GM18498 (cell line): ENCODE data around the gene SLC25A27.
A peak's percentile ranks its signal among the peaks of the same experiment; 100 is the strongest.

Experiments
- ATAC-seq: cut with Tn5 transposase; IDR thresholded peaks from one replicate; pipeline ENCODE4 v1.9.1; 2021; ENCODE audit warnings: mild to moderate bottlenecking, moderate library complexity; ENCODE audit not compliant: unreplicated experiment

SLC25A27 gene

DNA sequence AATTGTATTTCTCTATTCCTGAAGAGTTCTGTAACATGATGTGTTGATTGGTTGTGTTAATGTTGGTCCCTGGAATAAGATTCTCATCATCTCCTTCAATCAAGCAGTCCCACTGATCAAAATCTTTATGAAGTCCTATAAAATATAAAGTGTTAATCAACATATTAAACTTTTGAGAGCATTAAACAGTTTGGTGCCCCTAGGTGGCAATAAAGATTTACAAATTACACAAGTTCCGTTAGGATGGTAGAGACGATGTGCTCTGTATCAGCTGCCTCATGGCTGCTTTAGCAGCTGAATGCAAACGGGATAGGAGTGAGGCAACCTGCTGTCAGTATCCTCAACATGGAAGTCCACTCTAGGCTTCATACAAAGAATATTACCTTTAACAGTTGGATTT lies 51.8 kb downstream of the SLC25A27 start:
- ATAC-seq: no peak

DNA sequence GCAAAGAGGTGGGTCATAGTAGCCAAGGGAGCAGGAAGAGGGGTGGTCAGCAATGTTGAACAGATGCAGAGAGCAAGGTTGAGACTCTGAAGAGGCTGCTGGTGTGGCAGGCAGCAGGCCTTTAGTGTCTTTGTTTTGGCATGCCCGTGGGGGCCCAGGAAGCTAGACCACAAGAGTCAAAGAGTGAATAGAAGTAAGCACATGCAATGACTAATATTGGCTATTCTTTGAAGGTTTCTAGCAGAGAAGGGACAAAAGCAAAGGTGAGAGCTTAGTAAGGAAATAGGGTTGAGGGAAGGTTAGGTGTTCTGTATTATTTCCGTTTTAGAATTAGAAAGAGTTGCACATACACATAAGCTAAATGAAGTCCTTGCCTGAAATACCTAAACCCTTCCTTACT lies 53.7 kb downstream of the SLC25A27 start:
- ATAC-seq: peak; percentile 43

DNA sequence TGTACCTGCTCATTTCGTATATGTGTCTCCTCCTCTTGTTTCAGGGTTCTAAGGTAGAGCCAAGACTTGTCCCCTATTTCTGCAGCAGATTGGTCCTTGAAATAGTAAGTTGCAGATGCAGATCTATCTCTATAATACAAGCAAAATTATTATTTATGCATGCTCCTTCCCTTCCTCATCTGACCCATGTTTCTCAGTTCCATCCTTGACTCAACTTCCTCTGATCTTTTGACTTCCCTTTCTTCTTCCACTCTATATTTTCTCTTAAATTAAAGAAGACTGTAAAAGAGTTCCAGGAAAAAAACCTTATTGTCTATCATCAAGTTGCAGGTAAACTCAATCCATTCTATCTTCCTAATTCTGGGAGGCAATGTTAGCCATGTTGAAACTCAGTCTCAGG lies 58.7 kb downstream of the SLC25A27 start:
- no peak for ATAC-seq

DNA sequence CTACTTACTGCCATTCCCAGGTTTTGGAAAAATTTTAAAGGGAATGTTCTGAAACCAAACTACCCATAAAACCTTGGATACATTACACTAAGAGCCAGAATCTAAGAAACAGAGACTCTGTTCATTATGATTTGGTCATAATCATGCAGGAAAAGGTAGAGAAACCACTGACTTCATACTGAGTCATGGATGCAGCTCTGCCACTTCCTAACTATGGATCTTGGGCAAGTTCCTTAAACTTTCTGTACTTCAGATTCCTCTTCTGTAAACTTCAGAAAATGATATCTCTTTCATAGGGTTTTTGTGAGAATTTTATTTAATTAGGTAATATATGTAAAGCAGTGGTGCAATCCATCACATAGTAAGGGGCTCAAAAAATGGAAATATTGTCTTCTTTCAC lies 62.4 kb downstream of the SLC25A27 start:
- ATAC-seq: no peak

DNA sequence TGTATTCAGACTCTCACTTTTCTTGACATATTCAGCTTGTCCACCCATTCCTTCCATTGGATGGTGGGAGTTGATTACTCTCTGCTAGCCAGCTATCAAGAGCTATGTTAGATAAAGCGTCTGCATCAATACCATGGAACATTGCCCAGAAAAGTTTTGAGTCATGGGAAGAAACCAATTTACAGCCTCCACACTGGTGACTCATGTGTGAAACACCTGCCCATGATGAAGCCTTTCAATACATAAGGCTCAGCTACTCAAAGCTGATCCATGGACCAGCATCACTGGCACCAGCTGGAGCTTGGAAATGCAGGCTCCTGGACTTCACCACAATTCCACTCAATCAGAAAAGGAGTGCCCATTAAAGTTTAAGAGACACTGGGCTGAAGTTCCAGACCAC lies 66.3 kb downstream of the SLC25A27 start:
- ATAC-seq: no peak

DNA sequence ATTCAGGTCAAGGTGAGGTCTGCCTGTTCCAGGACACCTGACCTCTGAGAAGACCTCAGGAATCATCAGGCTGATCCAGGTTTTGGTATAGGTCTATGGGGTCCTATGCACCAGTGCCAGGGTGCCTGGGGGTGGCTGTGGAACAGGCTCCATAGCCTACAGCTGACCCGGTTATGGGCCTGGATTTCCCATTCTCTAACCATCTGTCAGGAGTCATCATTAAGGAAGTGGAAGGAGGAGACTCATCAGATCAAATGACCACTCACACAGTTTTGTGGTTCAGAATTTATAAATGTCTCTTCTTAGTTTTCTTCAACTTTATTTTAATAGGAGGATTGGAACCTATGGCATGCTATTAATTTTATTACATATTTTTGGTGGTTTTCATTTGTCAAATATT lies 67.6 kb downstream of the SLC25A27 start:
- ATAC-seq: no peak
